HG02642 (cell line): ENCODE results near the gene CCDC158.

ENCODE experiments used
- ATAC-seq: cut with Tn5 transposase; IDR thresholded peaks from one replicate; pipeline ENCODE4 v1.9.1; 2021; ENCODE audit warnings: mild to moderate bottlenecking; ENCODE audit not compliant: unreplicated experiment, poor library complexity

CCDC158 gene

DNA sequence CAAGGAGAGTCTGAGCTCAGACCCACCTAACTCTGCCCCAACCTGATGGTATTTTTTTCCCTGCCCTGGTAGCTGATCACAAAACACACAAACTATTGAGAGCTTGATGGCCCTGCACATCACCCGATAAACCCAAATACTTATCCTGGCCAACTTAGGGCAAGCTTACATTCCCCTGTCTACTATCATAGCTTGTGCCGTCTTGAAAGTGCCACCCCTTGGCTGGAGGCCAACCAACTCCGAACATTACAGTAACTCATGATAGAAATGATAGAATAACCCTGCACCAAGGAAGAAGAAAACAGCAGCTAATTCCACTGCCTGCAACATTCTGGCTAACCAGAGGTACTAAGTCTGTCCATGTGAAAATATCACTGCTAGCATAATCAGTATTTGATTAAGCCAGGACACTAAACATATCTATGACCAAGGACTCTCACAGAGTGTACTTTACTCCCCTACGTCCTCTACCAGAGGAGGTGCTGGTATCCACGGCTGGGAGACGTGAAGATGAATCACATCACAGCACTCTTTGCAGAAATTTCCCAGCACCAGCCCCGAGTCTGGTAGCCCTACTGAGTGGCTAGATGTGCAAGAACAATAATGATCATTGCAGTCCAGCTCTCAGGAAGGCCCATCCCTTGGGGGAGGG, 105.5 kb downstream of the CCDC158 start:
- no peak for ATAC-seq

DNA sequence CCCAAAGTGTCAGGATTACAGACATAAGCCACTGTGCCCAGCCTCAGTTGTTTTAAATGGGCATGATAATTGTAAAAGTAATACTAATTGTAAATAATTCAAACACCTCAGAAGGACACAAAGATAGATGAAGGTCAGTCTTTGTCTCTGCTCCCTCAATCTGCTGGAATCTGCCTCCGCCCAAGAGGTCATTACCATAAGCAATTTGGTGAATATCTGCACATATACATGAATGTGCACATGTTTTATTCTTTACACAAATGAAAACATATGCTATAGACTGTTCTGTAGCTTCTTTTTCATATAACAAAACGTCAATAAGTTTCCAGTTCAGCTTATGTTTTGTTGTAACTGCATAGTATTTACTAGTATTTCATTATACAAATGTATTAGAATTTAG, 107.4 kb downstream of the CCDC158 start:
- no peak for ATAC-seq

GRCh38 chr4:76312457-76312856, 108.5 kb downstream of the CCDC158 start:
- no peak for ATAC-seq

GRCh38 chr4:76311896-76312331, 109.0 kb downstream of the CCDC158 start:
- ATAC-seq, result no peak

DNA sequence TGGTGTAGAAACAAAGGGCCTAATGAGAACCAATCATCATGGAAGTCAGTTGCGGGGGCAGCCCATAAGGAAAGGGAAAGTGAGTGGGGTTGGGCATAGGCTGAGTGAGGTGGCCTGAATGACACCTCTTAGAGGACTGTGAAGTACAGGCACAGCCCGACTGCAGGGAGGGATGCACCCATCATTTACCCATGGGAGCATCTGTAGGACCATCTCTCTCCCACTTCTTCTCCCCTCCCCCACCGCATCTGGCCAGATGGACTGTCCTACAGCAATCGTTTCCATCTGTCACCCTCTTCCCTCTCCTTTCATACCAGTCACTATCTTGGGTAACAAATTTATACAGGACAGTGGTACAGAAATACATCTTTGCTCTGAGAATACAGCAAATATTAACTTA, 110.3 kb downstream of the CCDC158 start:
- no peak for ATAC-seq

DNA sequence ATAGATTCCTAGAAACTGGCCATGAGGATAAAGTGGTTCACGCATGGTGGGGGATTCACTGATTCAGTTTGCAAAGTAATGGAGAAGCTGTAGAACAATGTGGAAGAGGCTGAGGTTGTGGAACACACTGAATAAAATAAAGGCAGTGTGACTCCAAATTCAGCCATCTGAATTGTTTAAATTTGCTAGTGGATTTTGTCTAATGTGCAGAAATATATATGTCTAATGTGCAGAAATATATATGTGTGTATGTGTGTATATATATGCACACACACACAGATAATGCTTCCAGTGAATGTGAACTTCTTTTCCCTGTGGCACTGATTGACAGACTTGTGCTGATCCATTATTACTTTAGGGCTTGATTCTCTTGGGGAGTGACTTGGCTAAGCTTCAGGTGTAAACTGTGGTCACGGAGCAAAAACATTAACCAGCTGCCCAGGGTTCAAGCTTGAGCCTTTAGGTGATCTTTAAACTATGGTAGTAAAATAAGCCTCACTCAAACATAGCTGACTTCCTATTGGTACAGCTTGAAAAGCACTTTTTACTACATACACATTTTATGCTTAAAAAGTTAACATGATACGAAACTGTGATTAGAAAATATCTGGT, 110.9 kb downstream of the CCDC158 start:
- no peak for ATAC-seq

GRCh38 chr4:76308548-76308947, 112.4 kb downstream of the CCDC158 start:
- ATAC-seq, result no peak

DNA sequence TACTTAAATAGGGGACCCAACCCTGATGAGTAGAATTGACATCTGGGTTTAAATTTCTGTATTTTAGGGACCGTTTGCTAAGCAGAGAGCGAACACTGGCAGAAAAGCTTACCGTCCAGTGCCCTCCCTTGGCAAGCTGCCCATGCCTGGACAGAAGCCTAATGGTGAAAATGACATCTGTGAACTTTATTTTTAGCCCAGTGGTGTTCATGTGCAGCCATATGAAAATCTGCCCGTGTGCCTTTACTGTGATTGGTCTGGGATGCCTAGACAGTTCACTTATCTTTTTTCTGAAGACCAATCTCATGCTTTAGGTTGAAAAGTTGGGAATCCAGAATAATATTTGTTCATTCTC, 113.3 kb downstream of the CCDC158 start:
- no peak for ATAC-seq

DNA sequence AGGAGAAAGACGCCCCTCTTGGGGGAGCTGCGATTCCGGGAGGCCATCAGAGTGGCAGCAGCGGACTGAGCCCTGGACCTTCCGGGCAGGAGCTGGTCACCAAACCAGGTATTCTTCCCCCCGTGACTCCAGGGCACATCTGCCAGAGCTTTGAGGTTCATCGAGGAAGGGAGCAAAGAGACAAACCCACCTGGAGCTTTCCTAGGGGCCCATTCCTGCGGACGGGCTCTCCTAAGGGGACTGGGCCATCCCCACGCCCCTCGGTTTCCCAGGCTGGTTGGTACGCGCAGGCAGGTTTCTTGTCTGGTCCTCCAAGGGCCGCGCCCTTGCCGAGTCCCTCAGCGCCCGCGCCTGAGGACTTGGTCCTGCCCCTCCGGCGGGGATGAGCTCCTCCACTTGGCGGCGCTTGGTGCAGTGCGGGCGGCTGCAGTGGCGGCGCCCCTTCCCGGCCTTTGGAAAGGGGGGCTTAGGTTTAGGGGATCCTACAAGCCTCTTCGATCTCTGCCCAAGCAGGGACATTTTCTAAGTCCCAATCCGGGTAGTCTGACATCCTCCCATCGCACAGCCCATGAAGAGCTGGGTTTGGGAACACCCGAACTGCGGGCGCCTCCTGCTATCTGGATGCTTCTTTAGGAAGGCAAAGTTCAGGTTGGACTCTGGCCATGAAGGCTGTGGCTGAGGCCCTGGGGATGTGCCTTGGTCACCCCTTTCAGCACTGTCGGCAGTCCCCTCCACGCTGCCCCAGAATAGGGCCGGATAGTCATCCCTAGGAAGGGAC, 113.9 kb downstream of the CCDC158 start:
- peak; percentile 39 for ATAC-seq

- peak; percentile 27 for ATAC-seq
Observed at GRCh38 chr4:76305971-76306881, 114.7 kb downstream of the CCDC158 start, which contains the start of gene STBD1. TSS of gene STBD1 (plus strand) at chr4:76306733. CDS start at chr4:76306770, 37 bp downstream.

- ATAC-seq, result no peak
Observed at GRCh38 chr4:76305033-76305687, 115.8 kb downstream of the CCDC158 start.

DNA sequence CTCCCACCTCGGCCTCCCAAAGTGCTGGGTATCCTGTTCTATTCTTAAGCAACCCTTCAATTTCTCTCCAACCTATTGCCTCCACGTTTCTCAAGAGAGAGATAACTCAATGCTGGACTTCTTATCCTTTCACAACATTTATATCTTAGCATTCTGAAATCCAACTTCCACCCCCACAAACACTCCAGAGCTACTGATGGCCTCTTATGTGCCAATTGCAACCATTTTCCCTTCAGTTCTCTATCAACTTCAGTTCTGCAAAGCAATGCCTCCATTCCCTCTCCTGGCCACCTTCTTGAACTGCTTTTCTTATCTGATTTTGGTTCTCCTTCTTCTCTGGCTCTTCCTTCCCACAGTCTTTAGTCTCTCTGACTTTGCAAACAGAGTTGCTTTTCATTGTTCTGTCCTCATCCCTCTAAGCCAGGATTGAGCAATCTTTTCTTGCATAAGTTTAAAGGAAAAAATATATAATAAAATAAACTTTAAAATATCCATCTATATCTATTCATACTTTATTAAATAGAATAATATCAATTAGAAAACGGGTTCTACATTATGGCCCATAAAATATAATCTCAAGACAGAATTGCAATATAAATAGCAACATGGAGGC, 118.0 kb downstream of the CCDC158 start:
- no peak for ATAC-seq

- ATAC-seq, result no peak
Observed at GRCh38 chr4:76301775-76302162, 119.2 kb downstream of the CCDC158 start.

- peak; percentile 99 for ATAC-seq
Observed at GRCh38 chr4:76301068-76301774, 119.7 kb downstream of the CCDC158 start.

- no peak for ATAC-seq
Observed at GRCh38 chr4:76300012-76300411, 120.9 kb downstream of the CCDC158 start.

- ATAC-seq, result no peak
Observed at GRCh38 chr4:76298227-76298626, 122.7 kb downstream of the CCDC158 start.

DNA sequence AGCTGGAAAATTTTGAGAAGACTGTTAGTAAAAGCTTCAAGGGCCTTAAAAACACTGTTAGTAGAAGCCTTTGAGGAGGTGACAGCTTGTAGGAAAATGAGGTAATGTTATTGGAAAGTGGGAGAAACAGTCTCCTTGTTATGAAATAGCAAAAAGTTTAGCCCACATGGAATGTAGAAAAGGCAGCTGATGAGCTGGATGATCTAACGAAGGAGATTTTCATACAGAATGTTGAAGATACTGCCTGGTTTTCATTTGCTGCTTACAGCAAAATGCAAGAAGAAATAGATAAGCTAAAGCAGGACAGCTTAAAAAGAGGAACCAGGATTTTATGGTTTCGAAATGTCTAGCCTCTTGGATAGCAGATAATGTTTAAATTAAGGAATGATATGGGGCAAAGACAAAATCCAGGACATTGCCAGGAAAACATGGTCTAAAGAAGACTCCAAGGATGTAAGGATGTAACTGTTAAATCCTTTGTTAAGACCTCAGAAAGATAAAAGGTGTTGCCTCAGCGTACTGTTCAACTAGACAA, 124.6 kb downstream of the CCDC158 start:
- ATAC-seq, result no peak

- ATAC-seq, result no peak
Observed at GRCh38 chr4:76293772-76294171, 127.2 kb downstream of the CCDC158 start.

- ATAC-seq, result no peak
Observed at GRCh38 chr4:76292730-76293129, 128.2 kb downstream of the CCDC158 start.
